ENCODE data around the gene PKD1. TPM values are rescaled to one million over a fixed set of nuclear protein-coding genes. Genes with fewer than 3 reads are reported as not detected.

Gene PKD1
- polyA plus RNA-seq, 1 donor from 2014 or later, result 176 TPM

GRCh38 chr16:2066139-2066538 is 69.6 kb downstream of the PKD1 start:
- Histone ChIP-seq H3K79me2 (replicated peaks; ENCODE audit: insufficient read depth, low read length) (no peaks in the 10 kb centered on the region), H3F3A (ENCODE audit: insufficient read depth, low read length, poor library complexity, severe bottlenecking) (no peaks in the 10 kb centered on the region)

GRCh38 chr16:2064368-2064945 is 71.2 kb downstream of the PKD1 start:
- Histone ChIP-seq H3K27me3 (ENCODE audit: insufficient read depth, low read depth, low read length) (no peaks in the 10 kb centered on the region), H3K27ac (ENCODE audit: low read length) (no peak overlapping the region), H2AFZ (ENCODE audit: low read depth, low read length) (no peak overlapping the region), H4K20me1 (ENCODE audit: insufficient read depth) (no peaks in the 10 kb centered on the region), H3K9me2 (ENCODE audit: insufficient read depth, low read length) (no peaks in the 10 kb centered on the region), H3K4me3 (ENCODE audit: low read length) (no peak overlapping the region), H3F3A (ENCODE audit: insufficient read depth, low read length, poor library complexity, severe bottlenecking) (no peaks in the 10 kb centered on the region), H3K79me2 (replicated peaks; ENCODE audit: insufficient read depth, low read length) (no peaks in the 10 kb centered on the region), H3K4me2 (ENCODE audit: low read length) (no peak overlapping the region), H3K9ac (ENCODE audit: low read length) (no peak overlapping the region), H3K9me3 (ENCODE audit: low read length) (no peaks in the 10 kb centered on the region), H3K36me3 (ENCODE audit: insufficient read depth, low read length) (no peaks in the 10 kb centered on the region)
- TF ChIP-seq MXI1 (conservative IDR thresholded peaks at IDR 0.05; ENCODE audit: poor library complexity, severe bottlenecking), result no peak
- no peak for TF ChIP-seq POLR2AphosphoS5 (IDR thresholded peaks at IDR 0.05)
- no peak for TF ChIP-seq RAD21 (conservative IDR thresholded peaks at IDR 0.05)
- TF ChIP-seq EZH2 (IDR thresholded peaks at IDR 0.05; ENCODE audit: borderline replicate concordance, insufficient read depth, low read length, poor library complexity, severe bottlenecking), result no peak
- no peak for TF ChIP-seq CTCF (IDR thresholded peaks at IDR 0.05; ENCODE audit: poor library complexity, severe bottlenecking)
- no peak for TF ChIP-seq REST (IDR thresholded peaks at IDR 0.05; ENCODE audit: borderline replicate concordance)

More at GRCh38 chr16:2066139-2066538, 69.6 kb downstream of the PKD1 start:
- H3K9me2 ChIP-seq (ENCODE audit: insufficient read depth, low read length), result no peaks in the 10 kb centered on the region
- no peak overlapping the region for H2AFZ ChIP-seq (ENCODE audit: low read depth, low read length)
- no peak overlapping the region for H3K27ac ChIP-seq (ENCODE audit: low read length)
- no peaks in the 10 kb centered on the region for H4K20me1 ChIP-seq (ENCODE audit: insufficient read depth)
- no peak overlapping the region for H3K9ac ChIP-seq (ENCODE audit: low read length)
- no peaks in the 10 kb centered on the region for H3K9me3 ChIP-seq (ENCODE audit: low read length)
- TF ChIP-seq TAF1 (IDR thresholded peaks at IDR 0.05; ENCODE audit: low read depth), result no peak
- no peak for TF ChIP-seq SMC3 (conservative IDR thresholded peaks at IDR 0.05; ENCODE audit: poor library complexity)
- TF ChIP-seq REST (IDR thresholded peaks at IDR 0.05; ENCODE audit: borderline replicate concordance), result no peak
- no peak for TF ChIP-seq MXI1 (conservative IDR thresholded peaks at IDR 0.05; ENCODE audit: poor library complexity, severe bottlenecking)
- TF ChIP-seq RAD21 (conservative IDR thresholded peaks at IDR 0.05), result no peak
- TF ChIP-seq POLR2AphosphoS5 (IDR thresholded peaks at IDR 0.05), result no peak
- TF ChIP-seq CTCF (IDR thresholded peaks at IDR 0.05; ENCODE audit: poor library complexity, severe bottlenecking), result no peak
- TF ChIP-seq EP300 (conservative IDR thresholded peaks at IDR 0.05; ENCODE audit: poor library complexity, severe bottlenecking), result no peak
- TF ChIP-seq EZH2 (IDR thresholded peaks at IDR 0.05; ENCODE audit: borderline replicate concordance, insufficient read depth, low read length, poor library complexity, severe bottlenecking), result no peak
- no peak overlapping the region for H3K4me3 ChIP-seq (ENCODE audit: low read length)
- no peaks in the 10 kb centered on the region for H3K36me3 ChIP-seq (ENCODE audit: insufficient read depth, low read length)
- no peaks in the 10 kb centered on the region for H3K27me3 ChIP-seq (ENCODE audit: insufficient read depth, low read depth, low read length)
- no peak overlapping the region for H3K4me2 ChIP-seq (ENCODE audit: low read length)

Data from neural cell (in vitro differentiated cells).